ENCODE data around the gene PSMB7.
A peak's percentile ranks its signal among the peaks of the same experiment; 100 is the strongest.

Gene PSMB7

GRCh38 chr9:124343533-124344290 is 71.5 kb downstream of the PSMB7 start:
- DNase-seq = no peak

- DNase-seq = peak; percentile 90
Measured at GRCh38 chr9:124342776-124343485, 72.3 kb downstream of the PSMB7 start.

GRCh38 chr9:124342402-124342775 is 72.9 kb downstream of the PSMB7 start:
- DNase-seq = no peak

GRCh38 chr9:124341455-124342170 is 73.6 kb downstream of the PSMB7 start:
- no peak for DNase-seq

GRCh38 chr9:124340219-124341069 is 74.8 kb downstream of the PSMB7 start:
- no peak for DNase-seq

GRCh38 chr9:124339603-124340146 is 75.6 kb downstream of the PSMB7 start:
- DNase-seq = no peak

GRCh38 chr9:124337562-124337961 is 77.7 kb downstream of the PSMB7 start:
- no peak for DNase-seq

- DNase-seq = no peak
Measured at GRCh38 chr9:124335320-124335707, 79.9 kb downstream of the PSMB7 start.

- DNase-seq = no peak
Measured at GRCh38 chr9:124334568-124335319, 80.5 kb downstream of the PSMB7 start.

GRCh38 chr9:124333203-124333579 is 82.1 kb downstream of the PSMB7 start:
- no peak for DNase-seq

- peak; percentile 84 for DNase-seq
Measured at GRCh38 chr9:124332361-124333202, 82.7 kb downstream of the PSMB7 start.

GRCh38 chr9:124331580-124331979 is 83.7 kb downstream of the PSMB7 start:
- DNase-seq = no peak

- DNase-seq = peak; percentile 67
Measured at GRCh38 chr9:124330011-124330697, 85.1 kb downstream of the PSMB7 start.

GRCh38 chr9:124329206-124329792 is 85.9 kb downstream of the PSMB7 start:
- DNase-seq = no peak

- no peak for DNase-seq
Measured at GRCh38 chr9:124328285-124328684, 87.0 kb downstream of the PSMB7 start.

- DNase-seq = no peak
Measured at GRCh38 chr9:124327491-124327890, 87.8 kb downstream of the PSMB7 start.

GRCh38 chr9:124326378-124326777 is 88.9 kb downstream of the PSMB7 start:
- no peak for DNase-seq

GRCh38 chr9:124325816-124326215 is 89.4 kb downstream of the PSMB7 start:
- DNase-seq = no peak

- no peak for DNase-seq
Measured at GRCh38 chr9:124323904-124324303, 91.3 kb downstream of the PSMB7 start.
